GM18870 (cell line): ENCODE data around the gene NSMF.
"Not testable (repeated sequence)": the region's sequence is repeated elsewhere in the genome, so short reads cannot be mapped to it uniquely, and the experiment has no call there.

Experiments used
- ATAC-seq: cut with Tn5 transposase; IDR thresholded peaks from one replicate; pipeline ENCODE4 v1.9.1; 2021; ENCODE audit warnings: moderate library complexity; ENCODE audit not compliant: unreplicated experiment

NSMF gene

GRCh38 chr9:137459601-137460362 lies 648 bp upstream of the NSMF start:
- ATAC-seq = no peak

DNA sequence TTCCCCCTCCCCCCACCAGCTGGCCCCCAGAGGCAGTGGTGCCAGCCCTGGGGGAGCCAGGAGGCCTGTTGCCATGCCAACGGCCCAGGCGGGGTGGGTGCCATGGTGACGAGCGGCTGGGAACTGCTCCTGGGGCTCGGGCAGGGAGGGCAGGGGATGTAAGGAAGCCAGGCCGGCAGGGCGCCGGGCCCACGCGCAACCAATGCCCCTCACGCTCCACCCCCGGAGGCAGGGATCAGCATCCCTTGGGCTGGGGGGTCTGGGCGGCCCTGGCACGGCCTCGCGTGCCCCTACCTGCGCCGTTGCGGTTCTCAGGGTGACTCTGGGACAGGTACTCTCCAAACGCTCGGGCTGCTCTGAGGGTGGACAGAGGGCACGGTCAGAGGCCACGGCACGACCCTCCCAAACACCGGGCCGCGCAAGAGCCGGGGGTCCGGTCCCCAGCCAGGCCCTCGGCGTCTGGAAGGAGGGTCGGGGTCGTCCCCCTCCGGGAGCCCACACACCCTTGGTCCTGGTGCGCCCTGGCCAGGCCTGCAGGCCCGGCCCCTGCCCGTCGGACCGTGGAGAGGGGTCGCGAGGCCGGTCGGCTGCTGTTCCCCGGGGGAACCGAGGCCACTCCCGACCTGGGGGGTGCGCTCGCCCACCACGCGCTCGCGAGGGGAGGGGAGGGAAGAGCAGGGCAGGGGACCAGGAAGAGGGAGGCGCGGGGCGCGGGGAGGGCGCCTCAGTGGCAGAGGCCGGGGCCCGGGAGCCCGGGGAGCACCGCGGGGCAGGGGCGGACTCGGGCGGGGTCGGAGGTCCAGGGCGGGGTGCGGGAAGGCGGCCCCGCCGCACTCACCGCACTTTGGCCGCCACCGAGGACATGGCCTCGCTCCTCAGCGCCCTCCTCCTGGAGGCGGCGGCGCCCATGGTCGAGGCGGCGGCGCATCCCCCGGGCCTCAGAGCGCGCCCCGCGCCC lies 661 bp downstream of the NSMF start:
- ATAC-seq = no peak

GRCh38 chr9:137457406-137458193 lies 1.5 kb downstream of the NSMF start:
- ATAC-seq = no peak

- ATAC-seq = no peak
Observed at GRCh38 chr9:137456864-137457405, 2.2 kb downstream of the NSMF start.

DNA sequence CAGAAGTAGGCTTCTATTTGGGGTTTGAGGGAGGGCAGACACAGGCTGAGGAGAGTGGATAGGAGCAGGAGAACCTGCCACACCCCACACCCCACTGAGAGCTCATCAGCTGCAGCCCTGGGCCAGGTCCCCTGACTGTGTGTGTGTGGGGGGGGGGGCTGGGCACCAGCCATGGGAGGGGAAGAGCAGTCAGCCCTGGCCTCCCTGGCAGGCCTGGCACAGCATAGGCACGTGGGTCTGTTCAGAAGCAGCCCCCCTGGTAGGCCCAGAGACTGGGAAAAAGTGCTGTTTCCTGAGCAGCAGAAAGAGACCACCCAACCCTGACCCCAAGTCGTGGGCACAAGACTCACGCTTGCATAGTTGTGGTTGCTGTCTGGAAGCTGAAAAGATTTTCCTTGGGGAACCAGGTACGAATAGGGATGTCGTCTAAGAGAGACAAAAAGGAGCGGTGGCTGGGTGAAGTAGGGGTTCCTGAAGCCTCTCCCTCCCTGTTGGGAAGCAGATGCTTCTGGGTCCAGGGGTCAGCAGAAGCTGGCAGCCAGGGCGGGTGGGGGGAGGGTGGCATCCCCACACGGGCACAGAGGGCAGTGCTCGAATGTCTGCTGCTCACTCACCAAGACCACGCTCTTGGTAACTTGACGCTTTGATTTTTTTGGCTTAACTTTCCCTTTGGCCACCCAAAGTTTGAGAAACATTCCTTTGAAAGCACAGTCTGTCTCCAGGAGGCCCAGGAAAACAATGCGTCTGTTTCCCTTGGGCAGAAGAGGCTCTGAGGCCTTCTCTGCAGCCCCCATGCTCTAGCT lies 2.9 kb downstream of the NSMF start:
- no peak for ATAC-seq

GRCh38 chr9:137455359-137455991 lies 3.7 kb downstream of the NSMF start:
- no peak for ATAC-seq

- ATAC-seq = no peak
Observed at GRCh38 chr9:137454597-137455358, 4.4 kb downstream of the NSMF start.

DNA sequence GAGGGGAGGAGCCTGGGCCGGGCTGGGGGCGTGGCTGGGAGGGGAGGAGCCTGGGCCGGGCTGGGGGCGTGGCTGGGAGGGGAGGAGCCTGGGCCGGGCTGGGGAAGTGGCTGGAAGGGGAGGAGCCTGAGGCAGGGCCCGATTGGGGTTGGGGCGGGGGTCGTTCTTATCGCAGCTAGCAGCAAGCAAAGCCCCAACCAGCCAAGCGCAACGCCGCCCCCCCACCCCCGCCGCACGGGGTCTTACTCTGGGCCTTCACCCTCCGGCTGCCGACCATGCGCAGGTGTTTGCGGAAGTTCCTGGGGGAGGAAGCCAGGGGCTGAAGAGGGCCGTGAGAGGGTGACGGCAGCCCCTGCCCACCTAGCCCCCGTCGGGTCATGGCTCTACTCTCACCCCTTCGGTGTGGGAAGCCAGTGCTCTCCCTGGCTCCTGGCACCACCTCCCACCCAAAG lies 5.0 kb downstream of the NSMF start:
- no peak for ATAC-seq

DNA sequence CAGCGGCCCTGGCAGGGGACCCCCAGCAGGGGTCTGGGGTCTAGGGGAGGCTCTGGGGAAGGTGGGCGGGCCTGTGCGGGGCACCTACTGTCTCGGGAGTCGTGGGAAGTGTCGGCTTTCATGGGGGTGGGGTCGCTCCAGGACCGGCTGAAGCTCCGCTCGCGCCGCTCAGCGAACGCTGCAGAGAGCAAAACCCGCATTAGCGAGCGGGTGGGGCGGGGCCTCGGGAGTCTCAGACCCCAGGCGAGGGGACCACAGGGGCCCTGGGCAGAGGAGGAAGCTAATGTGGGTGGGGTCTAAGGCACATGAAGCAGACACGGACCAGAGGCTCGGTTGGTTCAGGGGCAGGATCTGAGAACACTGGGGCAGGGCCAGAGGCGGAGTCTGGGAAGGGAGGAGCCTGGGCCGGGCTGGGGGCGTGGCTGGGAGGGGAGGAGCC lies 5.5 kb downstream of the NSMF start:
- no peak for ATAC-seq

DNA sequence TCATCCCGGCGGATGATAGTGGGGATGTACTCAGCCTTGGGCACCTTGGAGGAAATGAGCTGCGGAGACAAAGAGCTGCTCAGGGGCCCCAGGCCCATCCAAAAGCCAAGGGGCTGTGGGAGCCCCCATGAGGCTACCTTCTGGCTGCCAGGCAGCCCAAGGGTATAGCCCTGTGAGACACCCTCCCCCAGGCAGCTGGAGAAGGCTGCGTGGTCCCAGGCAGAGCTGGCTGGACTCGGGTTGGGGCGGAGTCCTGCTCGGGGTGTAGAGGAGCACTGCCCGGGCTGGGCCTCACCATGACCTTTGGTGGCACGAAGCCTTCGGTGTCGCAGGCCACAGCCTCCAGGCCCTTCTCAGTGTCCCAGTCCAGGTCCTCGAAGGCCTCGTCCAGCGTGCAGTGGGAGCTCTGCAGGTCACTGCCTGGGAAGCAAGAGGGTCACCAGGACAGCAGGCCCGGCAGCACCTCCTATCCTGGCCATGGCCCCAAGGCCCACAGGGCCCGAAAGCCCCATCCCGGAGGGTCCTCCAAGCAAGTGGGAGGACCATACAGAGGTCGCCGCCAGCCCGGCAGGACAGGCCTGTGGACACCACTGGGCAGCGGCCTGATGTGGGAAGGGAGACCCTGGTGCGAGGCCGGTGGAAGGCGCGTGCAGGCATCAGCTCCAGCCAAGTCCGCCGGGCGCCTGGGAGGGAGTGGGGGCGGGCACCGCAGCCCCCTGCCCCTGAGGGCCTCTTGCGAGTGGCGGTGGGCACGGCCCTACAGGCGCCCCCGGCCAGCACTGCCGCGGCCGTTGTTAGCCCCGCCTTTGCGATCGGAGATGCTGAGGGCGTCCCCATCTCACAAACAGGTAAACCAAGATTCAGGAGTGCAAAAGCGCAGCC lies 6.1 kb downstream of the NSMF start:
- no peak for ATAC-seq

DNA sequence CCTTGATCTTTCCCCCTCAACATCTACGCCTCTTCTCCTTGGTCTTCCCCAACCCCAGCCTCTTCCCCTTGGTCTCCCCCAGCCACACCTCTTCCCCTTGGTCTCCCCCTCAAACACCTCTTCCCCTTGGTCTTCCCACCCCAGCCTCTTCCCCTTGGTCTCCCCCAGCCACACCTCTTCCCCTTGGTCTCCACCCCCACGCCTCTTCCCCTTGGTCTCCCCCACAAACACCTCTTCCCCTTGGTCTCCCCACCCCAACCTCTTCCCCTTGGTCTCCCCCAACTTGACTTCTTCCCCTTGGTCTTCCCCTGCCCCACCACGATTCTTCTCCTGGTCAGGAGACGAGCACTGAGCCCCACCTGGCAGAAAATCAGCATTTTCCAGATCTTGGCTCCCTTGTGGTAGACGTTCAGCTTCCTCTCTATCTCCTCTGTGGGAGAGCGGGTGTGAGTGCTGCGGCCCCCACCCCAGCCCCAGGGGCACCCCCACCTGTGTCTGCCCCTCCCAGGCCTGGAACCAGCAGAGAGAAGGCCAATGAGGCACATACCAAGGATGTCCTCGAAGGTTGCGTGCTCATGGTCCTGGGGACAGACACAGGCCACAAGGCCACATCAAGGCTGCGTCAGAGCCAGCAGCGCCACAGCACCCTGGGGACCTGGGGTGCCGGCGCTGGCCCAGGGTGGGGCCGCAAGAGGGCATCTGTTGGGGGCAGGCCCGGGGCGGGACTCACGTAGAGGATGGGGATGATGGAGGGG lies 7.0 kb downstream of the NSMF start:
- no peak for ATAC-seq

DNA sequence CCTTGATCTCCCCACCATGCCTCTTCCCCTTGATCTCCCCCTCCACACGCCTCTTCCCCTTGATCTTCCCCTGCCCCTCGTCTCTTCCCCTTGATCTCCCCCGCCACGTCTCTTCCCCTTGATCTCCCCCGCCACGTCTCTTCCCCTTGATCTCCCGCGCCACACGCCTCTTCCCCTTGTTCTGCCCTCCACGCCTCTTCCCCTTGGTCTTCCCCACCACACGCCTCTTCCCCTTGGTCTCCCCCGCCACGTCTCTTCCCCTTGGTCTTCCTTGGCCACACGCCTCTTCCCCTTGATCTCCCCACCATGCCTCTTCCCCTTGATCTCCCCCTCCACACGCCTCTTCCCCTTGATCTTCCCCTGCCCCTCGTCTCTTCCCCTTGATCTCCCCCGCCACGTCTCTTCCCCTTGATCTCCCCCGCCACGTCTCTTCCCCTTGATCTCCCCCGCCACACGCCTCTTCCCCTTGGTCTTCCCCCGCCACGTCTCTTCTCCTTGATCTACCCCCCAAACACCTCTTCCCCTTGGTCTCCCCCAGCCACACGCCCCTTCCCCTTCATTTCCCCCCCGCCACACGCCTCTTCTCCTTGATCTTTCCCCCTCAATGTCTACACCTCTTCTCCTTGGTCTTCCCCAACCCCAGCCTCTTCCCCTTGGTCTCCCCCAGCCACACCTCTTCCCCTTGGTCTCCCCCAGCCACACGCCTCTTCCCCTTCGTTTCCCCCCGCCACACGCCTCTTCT lies 7.7 kb downstream of the NSMF start:
- ATAC-seq = not testable (repeated sequence)

DNA sequence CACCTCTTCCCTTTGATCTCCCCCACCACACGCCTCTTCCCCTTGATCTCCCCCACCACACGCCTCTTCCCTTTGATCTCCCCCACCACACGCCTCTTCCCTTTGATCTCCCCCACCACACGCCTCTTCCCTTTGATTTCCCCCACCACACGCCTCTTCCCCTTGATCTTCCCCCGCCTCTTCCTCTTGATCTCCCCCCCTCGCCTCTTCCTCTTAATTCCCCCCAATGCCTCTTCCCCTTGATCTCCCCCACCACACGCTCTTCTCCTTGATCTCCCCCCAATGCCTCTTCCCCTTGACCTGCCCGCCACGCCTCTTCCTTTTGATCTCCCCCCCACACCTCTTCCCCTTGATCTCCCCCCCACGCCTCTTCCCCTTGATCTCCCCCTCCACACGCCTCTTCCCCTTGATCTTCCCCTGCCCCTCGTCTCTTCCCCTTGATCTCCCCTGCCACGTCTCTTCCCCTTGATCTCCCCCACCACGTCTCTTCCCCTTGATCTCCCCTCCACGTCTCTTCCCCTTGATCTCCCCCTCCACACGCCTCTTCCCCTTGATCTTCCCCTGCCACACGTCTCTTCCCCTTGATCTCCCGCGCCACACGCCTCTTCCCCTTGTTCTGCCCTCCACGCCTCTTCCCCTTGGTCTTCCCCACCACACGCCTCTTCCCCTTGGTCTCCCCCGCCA lies 8.5 kb downstream of the NSMF start:
- ATAC-seq = not testable (repeated sequence)

DNA sequence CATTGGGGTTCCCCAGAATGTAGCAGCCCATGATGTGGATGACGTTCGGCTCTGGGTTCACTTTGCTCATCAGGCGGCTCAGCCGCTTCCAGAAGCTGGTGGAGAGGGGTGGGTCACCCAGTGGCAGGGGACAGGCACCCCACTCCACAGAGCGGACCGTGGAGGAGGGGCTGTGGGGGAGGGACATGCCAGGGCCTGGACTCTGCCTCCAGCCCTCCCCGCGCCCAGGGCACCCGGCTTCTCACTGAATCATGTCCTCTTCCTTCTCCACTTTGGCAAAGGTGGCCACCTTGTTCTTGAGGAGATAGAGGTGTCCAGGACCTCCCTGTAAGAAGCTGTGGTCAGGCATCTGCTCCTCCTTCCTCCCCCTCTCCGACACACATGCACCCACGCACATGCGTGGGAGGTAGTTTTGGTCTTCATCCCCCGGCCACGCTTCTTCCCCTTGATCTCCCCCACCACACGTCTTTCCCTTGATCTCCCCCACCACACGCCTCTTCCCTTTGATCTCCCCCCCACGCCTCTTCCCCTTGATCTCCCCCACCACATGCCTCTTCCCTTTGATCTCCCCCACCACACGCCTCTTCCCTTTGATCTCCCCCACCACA lies 9.1 kb downstream of the NSMF start:
- ATAC-seq = no peak

DNA sequence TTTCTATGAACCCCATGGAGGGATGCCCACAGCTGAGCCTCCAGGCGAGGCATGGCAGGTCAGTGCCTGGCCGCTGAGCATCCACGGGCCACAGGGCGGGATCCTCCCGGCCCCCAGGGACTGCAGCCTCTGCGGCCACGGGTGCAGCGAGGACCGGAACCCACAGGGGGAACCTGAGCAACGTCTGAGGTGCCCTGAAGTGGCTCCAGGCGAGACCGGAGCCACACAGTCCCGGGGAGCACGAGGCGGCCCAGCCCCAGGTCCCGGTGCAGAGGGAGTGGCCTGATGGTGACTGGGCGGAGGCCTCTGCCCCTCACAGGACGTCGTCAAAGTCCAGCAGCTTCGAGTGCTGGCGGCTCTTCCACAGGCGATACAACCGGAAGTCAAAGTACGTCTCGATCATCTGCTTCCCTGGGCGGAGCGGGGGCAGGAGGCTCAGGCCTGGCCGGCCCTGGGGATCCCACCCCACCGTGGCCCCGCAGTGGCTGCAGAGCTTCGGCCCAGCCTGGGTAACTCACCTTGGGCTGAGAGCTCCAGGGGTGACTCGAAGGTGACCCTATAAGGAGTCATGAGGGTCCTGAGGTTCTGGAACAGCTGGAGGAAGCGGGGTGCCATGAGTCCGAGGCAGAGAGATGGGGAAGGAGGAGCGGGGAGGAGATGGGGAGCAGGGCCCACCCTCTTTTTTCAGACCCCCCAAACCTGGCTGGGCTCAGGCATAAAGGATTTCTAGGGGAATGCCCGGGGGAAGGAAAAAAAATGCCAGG lies 9.9 kb downstream of the NSMF start:
- ATAC-seq = no peak
